ENCODE measurements around the gene UCK2. TPM values are rescaled to one million over a fixed set of nuclear protein-coding genes. Genes with fewer than 3 reads are reported as not detected.

Gene UCK2
- total and polyA plus RNA-seq, 8 donors = 8.6 to 25.7 (median 20.8) TPM

DNA sequence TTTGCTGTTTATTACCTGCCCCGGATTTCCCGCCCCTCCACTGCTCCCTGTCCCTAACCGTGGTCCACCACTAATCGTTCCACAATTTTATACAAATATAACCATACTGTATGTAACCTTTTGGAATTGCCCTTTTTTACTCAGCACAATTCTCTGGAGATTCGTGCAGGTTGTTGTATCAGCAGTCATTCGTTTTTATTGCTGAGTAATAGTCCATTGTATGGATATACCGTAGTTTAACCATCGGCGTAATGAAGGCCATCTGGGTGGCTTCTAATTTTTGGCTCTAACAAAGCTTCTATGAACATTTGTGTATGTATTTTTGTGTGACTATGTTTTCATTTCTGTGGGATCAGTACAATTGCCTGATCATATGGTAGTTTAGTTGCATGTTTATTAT is 50.0 kb downstream of the UCK2 start:
- H3K27me3 ChIP-seq = no peaks in the 10 kb centered on the region
- ATAC-seq = no peak

DNA sequence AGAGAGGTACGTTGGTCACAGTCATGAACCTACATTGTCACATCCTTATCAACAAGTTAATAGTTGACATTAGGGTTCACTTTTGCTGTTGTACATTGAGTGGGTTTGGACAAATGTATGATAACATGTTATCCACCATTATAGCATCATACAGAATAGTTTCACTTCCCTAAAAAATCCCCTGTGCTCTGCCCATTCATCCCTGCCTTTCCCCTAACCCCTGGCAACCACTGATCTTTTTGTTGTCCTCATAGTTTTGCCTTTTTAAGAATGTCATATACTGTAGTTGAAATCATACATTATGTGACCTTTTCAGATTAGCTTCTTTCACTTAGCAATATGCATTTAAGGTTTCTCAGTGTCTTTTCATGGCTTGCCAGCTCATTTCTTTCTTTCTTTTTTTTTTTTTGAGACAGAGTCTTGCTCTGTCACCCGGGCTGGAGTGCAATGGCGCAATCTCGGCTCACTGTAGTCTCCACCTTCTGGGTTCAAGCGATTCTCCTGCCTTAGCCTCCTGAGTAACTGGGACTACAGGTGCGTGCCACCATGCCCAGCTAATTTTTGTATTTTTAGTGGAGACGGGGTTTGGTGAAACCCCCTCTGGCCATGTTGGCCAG is 50.6 kb downstream of the UCK2 start:
- H3K4me1 ChIP-seq = peaks cover 0 to 11% of the 10 kb centered on the region in 2 donors
- no peaks in the 10 kb centered on the region for H3K9me3 ChIP-seq
- H3K36me3 ChIP-seq = no peaks in the 10 kb centered on the region
- TF ChIP-seq, protein P1, sequence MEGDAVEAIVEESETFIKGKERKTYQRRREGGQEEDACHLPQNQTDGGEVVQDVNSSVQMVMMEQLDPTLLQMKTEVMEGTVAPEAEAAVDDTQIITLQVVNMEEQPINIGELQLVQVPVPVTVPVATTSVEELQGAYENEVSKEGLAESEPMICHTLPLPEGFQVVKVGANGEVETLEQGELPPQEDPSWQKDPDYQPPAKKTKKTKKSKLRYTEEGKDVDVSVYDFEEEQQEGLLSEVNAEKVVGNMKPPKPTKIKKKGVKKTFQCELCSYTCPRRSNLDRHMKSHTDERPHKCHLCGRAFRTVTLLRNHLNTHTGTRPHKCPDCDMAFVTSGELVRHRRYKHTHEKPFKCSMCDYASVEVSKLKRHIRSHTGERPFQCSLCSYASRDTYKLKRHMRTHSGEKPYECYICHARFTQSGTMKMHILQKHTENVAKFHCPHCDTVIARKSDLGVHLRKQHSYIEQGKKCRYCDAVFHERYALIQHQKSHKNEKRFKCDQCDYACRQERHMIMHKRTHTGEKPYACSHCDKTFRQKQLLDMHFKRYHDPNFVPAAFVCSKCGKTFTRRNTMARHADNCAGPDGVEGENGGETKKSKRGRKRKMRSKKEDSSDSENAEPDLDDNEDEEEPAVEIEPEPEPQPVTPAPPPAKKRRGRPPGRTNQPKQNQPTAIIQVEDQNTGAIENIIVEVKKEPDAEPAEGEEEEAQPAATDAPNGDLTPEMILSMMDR (IDR thresholded peaks at IDR 0.05) = no peak
- no peak for ATAC-seq
- no peaks in the 10 kb centered on the region for H3K27me3 ChIP-seq
- H3K4me3 ChIP-seq = no peak overlapping the region
- no peak for DNase-seq
- intact Hi-C loops (cut with DNase I) = no loop called here
- H3K27ac ChIP-seq = no peak overlapping the region

More for the DNA sequence above, 50.0 kb downstream of the UCK2 start:
- Histone ChIP-seq H3K36me3 (no peaks in the 10 kb centered on the region), H3K4me3 (no peak overlapping the region), H3K27ac (no peak overlapping the region), H3K9me3 (no peaks in the 10 kb centered on the region), H3K4me1 (peaks cover 0 to 11% of the 10 kb centered on the region in 2 donors)
- TF ChIP-seq, protein P1 (IDR thresholded peaks at IDR 0.05) = no peak
- intact Hi-C loops (cut with DNase I) = no loop called here
- no peak for DNase-seq

DNA sequence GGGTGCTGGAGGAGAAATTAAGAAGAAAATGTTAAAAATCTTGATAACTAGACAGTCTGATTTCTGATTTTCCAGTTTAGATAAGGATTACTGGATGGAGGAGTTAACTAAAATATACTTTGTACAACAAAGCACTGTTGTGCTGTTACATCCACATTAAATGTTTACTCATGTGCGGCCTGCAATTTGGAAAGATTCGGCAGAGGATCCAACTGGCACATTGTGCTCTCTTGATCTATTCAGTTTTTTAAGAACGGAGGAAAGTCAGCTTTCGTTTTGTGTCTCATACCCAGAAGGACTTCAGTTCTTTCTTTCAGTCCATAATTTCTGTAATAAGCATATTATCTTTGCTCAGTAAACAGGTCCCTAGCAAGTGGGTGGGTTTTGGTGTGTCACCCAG is 52.5 kb downstream of the UCK2 start:
- no peaks in the 10 kb centered on the region for H3K36me3 ChIP-seq
- intact Hi-C loops (cut with DNase I) = no loop called here
- DNase-seq (no peak), ATAC-seq (no peak)
- H3K27me3 ChIP-seq = no peaks in the 10 kb centered on the region
- no peaks in the 10 kb centered on the region for H3K9me3 ChIP-seq
- peaks cover 0 to 22% of the 10 kb centered on the region in 2 donors for H3K4me1 ChIP-seq
- TF ChIP-seq, protein P1 (IDR thresholded peaks at IDR 0.05) = no peak
- H3K27ac ChIP-seq = no peak overlapping the region
- no peak overlapping the region for H3K4me3 ChIP-seq

DNA sequence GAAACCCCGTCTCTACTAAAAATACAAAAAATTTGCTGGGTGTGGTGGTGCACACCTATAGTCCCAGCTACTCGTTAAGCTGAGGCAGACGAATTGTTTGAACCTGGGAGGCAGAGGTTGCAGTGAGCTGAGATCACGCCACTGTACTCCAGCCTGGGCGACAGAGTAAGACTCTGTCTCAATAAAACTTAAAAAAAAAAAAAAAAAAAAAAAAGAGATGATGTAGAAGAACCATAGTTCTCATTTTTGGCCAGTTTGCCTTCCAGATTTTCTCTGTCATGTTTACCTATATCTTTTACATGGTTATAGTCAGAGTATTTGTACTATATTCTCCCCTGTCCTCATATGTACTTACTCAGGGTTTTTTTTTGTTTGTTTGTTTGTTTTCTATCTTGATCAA is 53.6 kb downstream of the UCK2 start:
- TF ChIP-seq, protein P1 (IDR thresholded peaks at IDR 0.05) = no peak
- Histone ChIP-seq H3K27ac (no peak overlapping the region), H3K9me3 (no peaks in the 10 kb centered on the region), H3K36me3 (no peaks in the 10 kb centered on the region), H3K4me3 (no peak overlapping the region), H3K4me1 (peaks cover 0 to 17% of the 10 kb centered on the region in 2 donors), H3K27me3 (no peaks in the 10 kb centered on the region)
- intact Hi-C loops (cut with DNase I) = no loop called here
- DNase-seq = no peak
- no peak for ATAC-seq

DNA sequence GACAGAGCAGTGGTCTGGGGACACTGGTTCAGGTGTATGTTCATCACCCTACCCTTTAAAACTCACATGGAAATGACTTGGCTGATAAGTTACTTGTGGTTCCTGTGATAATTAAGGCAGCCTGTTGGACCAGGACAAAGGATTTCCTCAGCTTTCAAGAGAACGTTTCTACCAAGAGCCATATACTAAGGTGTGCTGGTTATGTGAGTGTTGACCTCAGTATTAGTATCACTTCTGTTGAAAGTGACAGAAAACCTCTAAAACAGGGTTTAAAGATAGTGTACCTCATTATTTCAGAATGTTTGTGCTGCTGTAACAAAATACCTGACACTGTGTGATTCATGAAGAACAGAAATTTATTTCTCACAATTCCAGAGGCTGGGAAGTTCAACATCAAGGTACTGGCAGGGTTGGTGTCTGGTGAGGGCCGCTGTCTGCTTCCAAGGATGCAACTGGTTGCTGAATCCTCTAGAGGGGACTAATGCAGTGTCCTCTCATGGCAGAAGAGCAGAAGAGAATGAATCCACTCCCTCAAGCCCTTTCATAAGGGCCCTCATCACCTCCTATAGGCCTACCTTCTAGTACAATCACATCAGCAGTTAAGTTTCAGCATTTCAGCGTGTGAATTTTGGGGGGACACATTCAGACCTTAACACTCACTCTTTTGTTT is 54.9 kb downstream of the UCK2 start:
- H3K36me3 ChIP-seq = no peaks in the 10 kb centered on the region
- TF ChIP-seq, protein P1 (IDR thresholded peaks at IDR 0.05) = no peak
- DNase-seq = no peak
- H3K9me3 ChIP-seq = no peaks in the 10 kb centered on the region
- H3K4me3 ChIP-seq = no peak overlapping the region
- peaks cover 0 to 16% of the 10 kb centered on the region in 2 donors for H3K4me1 ChIP-seq
- intact Hi-C loops (cut with DNase I) = no loop called here
- H3K27me3 ChIP-seq = no peaks in the 10 kb centered on the region
- H3K27ac ChIP-seq = no peak overlapping the region
- no peak for ATAC-seq

All from left lung (tissue), 10 donors.